ENCODE measurements around the gene C12orf75.
"Not testable (repeated sequence)": the region's sequence is repeated elsewhere in the genome, so short reads cannot be mapped to it uniquely, and the experiment has no call there.

The C12orf75 gene

GRCh38 chr12:105330283-105330930 lies at the start of gene C12orf75:
Gene C12orf75, plus strand, starts transcription at chr12:105330691. Its CDS starts 201 bp downstream, at chr12:105330892.
- peak in 54 of 58 donors; percentile 5 to 75 (median 48) for DNase-seq

GRCh38 chr12:105280966-105281693 lies 49.4 kb upstream of the C12orf75 start:
- DNase-seq, result no peak

DNA sequence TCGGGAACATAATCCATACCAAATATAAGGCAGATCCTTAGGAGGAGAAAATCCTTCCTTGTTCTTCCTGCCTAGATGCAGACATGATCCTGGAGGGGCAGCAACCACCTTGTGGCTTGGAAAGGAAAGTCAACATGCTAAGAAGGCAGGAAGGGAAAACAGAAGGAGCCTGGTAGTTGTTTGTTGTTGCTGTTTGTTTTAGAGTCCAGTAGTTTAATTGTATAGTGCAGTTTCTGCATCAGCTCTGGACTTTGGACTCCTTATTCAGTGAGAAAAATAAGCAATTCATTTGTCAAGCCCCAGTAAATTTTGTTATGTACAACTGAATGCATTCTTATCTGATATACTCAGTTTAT lies 48.8 kb upstream of the C12orf75 start:
- no peak for DNase-seq

GRCh38 chr12:105285378-105285777 lies 45.1 kb upstream of the C12orf75 start:
- no peak for DNase-seq

DNA sequence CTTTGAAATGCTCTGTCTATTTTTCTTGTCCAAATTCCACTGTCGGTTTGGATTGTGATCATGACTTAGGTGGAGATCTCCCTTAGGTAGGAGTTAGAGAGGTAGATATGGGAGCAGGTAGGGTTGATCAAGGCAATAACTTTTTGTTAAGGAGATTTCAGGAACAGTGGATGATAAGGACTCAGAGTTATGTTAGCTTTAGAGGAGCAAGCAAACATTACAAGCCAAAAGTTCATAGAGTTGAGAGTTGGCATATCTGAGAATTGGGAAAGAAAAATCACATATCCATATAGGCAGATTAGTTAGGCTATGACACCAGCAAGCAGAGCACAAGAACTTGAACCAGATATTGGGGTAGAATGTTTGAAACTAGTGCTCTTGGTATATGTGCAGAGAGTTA lies 43.1 kb upstream of the C12orf75 start:
- no peak for DNase-seq

DNA sequence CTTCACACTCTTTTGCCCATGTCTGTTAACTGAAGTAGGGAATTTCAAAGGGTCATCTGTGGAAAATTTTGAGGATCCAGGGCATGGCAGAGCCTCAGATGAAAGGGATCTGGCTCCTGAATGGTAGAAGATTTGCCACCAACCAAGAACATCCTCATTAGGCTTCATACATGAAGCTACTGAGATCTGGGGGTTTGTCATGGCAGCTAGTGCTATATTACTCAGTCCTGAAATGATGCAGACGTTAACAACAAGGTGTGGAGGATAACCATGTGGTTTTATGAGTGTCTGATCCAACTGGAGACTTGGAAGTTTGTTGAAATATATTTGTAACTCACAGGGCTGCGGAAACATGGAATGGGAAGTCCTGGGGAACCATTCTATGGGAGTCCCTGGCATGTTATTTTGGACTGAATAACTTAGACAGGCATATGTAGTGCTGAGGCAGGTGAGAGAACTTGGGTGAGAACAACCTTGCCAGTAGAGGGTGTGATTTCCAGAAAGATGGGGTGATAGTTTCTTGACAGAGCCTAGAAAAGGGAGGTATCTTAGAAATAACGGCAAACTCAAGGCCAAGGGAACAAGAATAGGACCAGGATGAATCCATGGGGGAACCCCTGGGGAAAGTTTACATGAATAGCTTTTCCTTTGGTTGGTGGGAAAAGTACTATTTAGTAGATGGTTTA lies 42.0 kb upstream of the C12orf75 start:
- no peak for DNase-seq

GRCh38 chr12:105289114-105289904 lies 41.2 kb upstream of the C12orf75 start:
- DNase-seq, result no peak

DNA sequence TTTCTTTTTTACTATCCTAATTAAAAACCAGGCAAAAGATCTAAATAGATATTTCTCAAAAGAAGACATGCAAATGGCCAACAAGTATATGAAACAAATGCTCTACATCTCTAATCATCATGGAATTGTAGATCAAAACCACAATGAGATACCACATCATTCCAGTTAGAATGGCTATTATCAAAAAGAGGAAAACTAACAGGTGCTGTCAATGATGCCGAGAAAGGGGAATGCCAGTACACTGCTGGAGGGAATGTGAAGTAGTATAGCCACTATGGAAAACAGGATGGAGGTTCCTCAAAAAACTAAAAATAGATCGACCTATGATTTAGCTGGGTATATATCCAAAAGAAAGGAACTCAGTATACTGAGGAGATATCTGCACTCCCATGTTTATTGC lies 39.0 kb upstream of the C12orf75 start:
- DNase-seq, result no peak

DNA sequence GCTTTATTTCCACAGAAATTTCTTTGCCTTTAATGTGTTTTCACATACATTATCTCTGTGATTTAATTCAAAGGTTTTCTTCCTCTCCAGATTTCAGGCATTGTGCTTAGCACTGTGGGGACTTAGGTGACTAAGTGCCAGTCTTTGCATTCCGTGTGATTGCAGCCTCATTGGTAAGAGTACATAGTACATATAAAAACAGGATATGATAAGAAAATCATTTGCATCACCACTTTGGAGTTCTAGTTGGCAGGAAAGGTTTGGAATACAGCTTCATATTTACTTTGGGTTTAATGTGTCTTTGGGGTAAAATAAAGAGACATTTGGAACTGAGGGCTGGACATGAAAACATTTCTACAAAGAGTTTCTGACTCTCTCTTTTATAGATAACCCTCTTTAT lies 37.8 kb upstream of the C12orf75 start:
- no peak for DNase-seq

- DNase-seq, result no peak
Observed at GRCh38 chr12:105293187-105293586, 37.3 kb upstream of the C12orf75 start.

- DNase-seq, result no peak
Observed at GRCh38 chr12:105294161-105294560, 36.3 kb upstream of the C12orf75 start.

- no peak for DNase-seq
Observed at GRCh38 chr12:105294886-105295479, 35.5 kb upstream of the C12orf75 start.

GRCh38 chr12:105296116-105297089 lies 34.1 kb upstream of the C12orf75 start:
- DNase-seq, result no peak

GRCh38 chr12:105300883-105301282 lies 29.6 kb upstream of the C12orf75 start:
- DNase-seq, result no peak

DNA sequence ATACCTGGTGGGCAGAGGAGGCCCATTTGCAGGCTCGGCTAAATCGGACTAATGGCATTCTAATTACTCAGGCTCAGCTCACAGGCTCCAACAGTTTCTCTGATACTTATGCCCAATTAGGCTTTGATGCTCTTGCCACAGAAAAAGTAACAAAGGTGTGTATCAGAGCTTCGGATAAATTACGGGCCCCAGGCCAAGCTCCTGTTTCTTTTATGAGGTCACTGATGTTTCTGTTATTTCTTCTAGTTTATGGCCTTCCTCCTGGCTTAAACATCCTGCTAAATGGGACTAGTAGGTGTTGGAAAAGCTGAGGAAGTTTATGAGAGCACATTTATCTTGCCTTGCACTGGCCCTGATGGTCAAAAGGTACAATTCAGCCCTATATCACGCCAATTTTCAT lies 28.8 kb upstream of the C12orf75 start:
- DNase-seq, result no peak

DNA sequence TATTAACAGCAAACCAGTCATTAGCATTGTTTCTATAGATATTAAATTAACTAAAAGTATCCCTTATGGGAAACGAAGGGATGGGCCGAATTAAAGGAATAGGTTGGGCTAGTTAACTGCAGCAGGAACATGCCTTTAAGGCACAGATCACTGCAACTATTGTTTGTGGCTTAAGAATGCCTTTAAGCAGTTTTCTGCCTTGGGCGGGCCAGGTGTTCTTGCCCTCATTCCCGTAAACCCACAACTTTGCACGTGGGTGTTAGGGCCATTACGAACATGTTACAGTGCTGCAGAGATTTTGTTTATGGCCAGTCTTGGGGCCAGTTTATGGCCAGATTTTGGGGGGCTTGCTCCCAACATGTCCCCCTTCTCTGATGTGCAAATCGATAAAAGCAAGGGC lies 27.5 kb upstream of the C12orf75 start:
- DNase-seq, result not testable (repeated sequence)

- not testable (repeated sequence) for DNase-seq
Observed at GRCh38 chr12:105304626-105305025, 25.9 kb upstream of the C12orf75 start.

DNA sequence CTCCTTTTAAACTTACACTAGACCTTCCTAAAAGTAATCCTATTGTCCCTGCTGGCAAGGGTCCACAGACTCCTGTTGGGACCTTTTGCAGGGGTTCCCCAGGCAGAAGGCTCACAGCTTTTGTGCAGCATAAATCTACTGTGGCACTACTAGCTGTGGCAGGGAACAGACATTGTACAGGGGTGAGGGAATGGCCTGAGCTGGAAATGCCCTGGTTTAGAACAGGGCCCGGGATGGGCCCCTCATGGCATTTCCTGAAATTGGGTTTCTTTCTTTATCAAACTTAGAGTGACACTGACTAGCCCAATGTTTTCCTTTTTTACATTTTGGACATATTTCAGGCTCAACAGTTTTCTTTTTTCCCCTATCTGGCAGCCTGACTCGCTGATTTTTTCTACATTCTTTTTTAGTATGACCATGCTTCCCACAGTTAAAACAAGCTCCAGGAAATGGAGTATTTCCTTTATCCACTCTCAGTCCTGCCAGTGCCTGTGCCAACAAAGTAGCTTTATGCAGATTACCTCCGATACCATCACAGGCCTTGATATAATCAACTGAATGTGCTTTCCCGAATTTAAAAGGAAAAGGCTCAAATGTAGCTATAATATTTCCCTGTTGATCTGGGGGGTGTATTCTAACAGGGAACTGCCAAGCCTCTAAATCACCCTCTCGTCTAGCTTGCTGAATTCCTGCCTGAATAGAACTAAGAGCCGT lies 22.7 kb upstream of the C12orf75 start:
- not testable (repeated sequence) for DNase-seq

DNA sequence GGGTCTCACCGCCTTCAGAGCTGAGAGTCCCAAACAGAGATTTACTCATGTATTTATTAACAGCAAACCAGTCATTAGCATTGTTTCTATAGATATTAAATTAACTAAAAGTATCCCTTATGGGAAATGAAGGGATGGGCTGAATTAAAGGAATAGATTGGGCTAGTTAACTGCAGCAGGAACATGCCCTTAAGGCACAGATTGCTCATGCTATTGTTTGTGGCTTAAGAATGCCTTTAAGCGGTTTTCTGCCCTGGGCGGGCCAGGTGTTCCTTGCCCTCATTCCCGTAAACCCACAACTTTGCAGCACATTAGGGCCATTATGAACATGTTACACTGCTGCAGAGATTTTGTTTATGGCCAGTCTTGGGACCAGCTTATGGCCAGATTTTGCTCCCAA lies 21.7 kb upstream of the C12orf75 start:
- not testable (repeated sequence) for DNase-seq
